ENCODE measurements around the gene ENAM.

- TF ChIP-seq CTCF (conservative IDR thresholded peaks at IDR 0.05; ENCODE audit: low read length): no peak
- TF ChIP-seq EZH2phosphoT487 (IDR thresholded peaks at IDR 0.05; ENCODE audit: borderline replicate concordance): no peak
These were observed 34.3 kb upstream of the ENAM start for GRCh38 chr4:70594196-70594595.
